Activated gamma-delta T cell treated with anti-CD3 and anti-CD28 coated beads, Interleukin-2, amount 50 U/mL, for 16 hours (primary cell): Measurements from ENCODE around the gene KCNH4.
A peak's percentile ranks its signal among the peaks of the same experiment; 100 is the strongest.

Source experiments
- DNase-seq: peaks from one replicate; pipeline ENCODE4 v3.0.0-alpha.2; 2020; ENCODE audit warnings: low read depth

KCNH4 gene

GRCh38 chr17:42117397-42118125 lies 63.4 kb downstream of the KCNH4 start:
- no peak for DNase-seq

- DNase-seq: peak; percentile 80
Measured at GRCh38 chr17:42116705-42117396, 64.1 kb downstream of the KCNH4 start.

- DNase-seq: no peak
Measured at GRCh38 chr17:42114118-42114517, 66.8 kb downstream of the KCNH4 start.

- no peak for DNase-seq
Measured at GRCh38 chr17:42113293-42114069, 67.5 kb downstream of the KCNH4 start.

- DNase-seq: peak; percentile 67
Measured at GRCh38 chr17:42112552-42113176, 68.3 kb downstream of the KCNH4 start, which contains the start of gene DHX58. DHX58 (minus strand) TSS chr17:42112714; CDS start chr17:42111892, 822 bp downstream.

- no peak for DNase-seq
Measured at GRCh38 chr17:42111871-42112551, 68.9 kb downstream of the KCNH4 start.

- no peak for DNase-seq
Measured at GRCh38 chr17:42111265-42111636, 69.7 kb downstream of the KCNH4 start.

GRCh38 chr17:42110301-42111264 lies 70.4 kb downstream of the KCNH4 start:
- no peak for DNase-seq

- DNase-seq: no peak
Measured at GRCh38 chr17:42109086-42109485, 71.9 kb downstream of the KCNH4 start.

GRCh38 chr17:42107597-42108576 lies 73.1 kb downstream of the KCNH4 start:
- DNase-seq: peak; percentile 89

- DNase-seq: no peak
Measured at GRCh38 chr17:42107124-42107523, 73.8 kb downstream of the KCNH4 start.
